ENCODE results near the gene STRIT1. TPM values are rescaled to one million over a fixed set of nuclear protein-coding genes. Genes with fewer than 3 reads are reported as not detected.

STRIT1 gene
- total RNA-seq, 1 experiment from 2014 or later, result not detected

DNA sequence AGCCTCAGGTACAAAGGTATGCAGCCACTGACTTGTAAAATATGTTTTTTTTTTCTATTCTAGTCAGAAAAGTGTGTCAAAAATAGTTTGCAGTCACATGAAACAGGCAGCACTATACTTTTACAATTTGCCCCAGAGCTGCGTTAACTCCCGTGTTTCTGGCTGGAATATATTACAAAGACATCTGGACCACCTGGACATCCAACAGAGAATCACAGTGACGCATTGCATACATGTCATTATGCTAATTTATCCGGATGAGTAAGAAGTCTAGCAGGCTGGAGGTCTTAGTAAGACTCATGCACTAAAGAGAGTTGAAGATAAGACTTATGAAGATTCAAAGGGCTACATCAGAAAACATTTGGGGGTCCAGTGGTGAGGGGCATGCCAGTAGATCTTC is 39.2 kb upstream of the STRIT1 start:
- CTCF ChIA-PET, result no interaction called here
- in situ Hi-C loops (cut with HindIII; ENCODE audit: low pct_unique_long_range_greater_than_20kb, low sequenced_read_pairs) (no loop called here), intact Hi-C loops (cut with micrococcal nuclease; ENCODE audit: unreplicated experiment) (no loop called here)
- no peaks in the 10 kb centered on the region for H3K4me1 ChIP-seq (ENCODE audit: control insufficient read depth, insufficient read depth, low read length)
- TF ChIP-seq TCF7L2 (IDR thresholded peaks at IDR 0.05; ENCODE audit: low read depth, low read length), result no peak
- TF ChIP-seq SIN3A (IDR thresholded peaks at IDR 0.05; ENCODE audit: borderline replicate concordance, insufficient read depth, low read depth, low read length), result no peak
- TF ChIP-seq, protein P1, sequence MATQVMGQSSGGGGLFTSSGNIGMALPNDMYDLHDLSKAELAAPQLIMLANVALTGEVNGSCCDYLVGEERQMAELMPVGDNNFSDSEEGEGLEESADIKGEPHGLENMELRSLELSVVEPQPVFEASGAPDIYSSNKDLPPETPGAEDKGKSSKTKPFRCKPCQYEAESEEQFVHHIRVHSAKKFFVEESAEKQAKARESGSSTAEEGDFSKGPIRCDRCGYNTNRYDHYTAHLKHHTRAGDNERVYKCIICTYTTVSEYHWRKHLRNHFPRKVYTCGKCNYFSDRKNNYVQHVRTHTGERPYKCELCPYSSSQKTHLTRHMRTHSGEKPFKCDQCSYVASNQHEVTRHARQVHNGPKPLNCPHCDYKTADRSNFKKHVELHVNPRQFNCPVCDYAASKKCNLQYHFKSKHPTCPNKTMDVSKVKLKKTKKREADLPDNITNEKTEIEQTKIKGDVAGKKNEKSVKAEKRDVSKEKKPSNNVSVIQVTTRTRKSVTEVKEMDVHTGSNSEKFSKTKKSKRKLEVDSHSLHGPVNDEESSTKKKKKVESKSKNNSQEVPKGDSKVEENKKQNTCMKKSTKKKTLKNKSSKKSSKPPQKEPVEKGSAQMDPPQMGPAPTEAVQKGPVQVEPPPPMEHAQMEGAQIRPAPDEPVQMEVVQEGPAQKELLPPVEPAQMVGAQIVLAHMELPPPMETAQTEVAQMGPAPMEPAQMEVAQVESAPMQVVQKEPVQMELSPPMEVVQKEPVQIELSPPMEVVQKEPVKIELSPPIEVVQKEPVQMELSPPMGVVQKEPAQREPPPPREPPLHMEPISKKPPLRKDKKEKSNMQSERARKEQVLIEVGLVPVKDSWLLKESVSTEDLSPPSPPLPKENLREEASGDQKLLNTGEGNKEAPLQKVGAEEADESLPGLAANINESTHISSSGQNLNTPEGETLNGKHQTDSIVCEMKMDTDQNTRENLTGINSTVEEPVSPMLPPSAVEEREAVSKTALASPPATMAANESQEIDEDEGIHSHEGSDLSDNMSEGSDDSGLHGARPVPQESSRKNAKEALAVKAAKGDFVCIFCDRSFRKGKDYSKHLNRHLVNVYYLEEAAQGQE (IDR thresholded peaks at IDR 0.05; ENCODE audit: insufficient read depth in 1 of 2, low read depth in 2 of 2, low read length in 1 of 2), result no peak
- TF ChIP-seq, protein P2, sequence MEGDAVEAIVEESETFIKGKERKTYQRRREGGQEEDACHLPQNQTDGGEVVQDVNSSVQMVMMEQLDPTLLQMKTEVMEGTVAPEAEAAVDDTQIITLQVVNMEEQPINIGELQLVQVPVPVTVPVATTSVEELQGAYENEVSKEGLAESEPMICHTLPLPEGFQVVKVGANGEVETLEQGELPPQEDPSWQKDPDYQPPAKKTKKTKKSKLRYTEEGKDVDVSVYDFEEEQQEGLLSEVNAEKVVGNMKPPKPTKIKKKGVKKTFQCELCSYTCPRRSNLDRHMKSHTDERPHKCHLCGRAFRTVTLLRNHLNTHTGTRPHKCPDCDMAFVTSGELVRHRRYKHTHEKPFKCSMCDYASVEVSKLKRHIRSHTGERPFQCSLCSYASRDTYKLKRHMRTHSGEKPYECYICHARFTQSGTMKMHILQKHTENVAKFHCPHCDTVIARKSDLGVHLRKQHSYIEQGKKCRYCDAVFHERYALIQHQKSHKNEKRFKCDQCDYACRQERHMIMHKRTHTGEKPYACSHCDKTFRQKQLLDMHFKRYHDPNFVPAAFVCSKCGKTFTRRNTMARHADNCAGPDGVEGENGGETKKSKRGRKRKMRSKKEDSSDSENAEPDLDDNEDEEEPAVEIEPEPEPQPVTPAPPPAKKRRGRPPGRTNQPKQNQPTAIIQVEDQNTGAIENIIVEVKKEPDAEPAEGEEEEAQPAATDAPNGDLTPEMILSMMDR (IDR thresholded peaks at IDR 0.05), result no peak
- no peak for TF ChIP-seq POLR2AphosphoS5 (IDR thresholded peaks at IDR 0.05; ENCODE audit: low read depth, low read length)
- no peak overlapping the region for H3K4me3 ChIP-seq (ENCODE audit: low read depth in 2 of 2, low read length in 2 of 2)
- no peaks in the 10 kb centered on the region; the same call in 1 of the 2 replicates for H3K27me3 ChIP-seq (ENCODE audit: control insufficient read depth, insufficient read depth, low read length)
- BruUV-seq (replicated peaks), result no TSS peak
- DNase-seq (ENCODE audit: low read depth, low spot score), result no peak
- no peaks in the 10 kb centered on the region for H3K9me3 ChIP-seq (ENCODE audit: control insufficient read depth, insufficient read depth, low read depth, low read length)
- H3K36me3 ChIP-seq (ENCODE audit: control insufficient read depth, insufficient read depth, low read length), result no peaks in the 10 kb centered on the region
- ATAC-seq, result no peak
- no peak overlapping the region for H3K27ac ChIP-seq (ENCODE audit: low read length)
- POLR2A ChIA-PET, result no interaction called here

DNA sequence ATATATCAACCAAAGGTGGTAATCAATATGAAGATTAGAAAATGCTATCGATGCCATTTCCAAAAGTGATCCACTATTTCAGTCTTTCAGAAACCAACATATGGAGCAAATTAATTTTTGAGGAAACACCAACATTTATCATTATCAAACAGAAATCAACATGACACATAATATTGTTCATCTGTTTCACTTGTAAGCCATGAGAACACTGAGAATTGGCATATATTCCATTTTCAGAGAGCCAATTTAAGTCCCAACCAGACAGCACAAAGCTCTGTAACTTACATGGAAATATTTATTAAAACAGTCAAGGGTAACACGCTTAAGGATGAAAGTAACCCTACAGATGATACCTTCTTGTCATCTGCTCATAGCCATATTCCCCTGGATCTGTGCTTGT is 37.6 kb upstream of the STRIT1 start:
- ChIA-PET CTCF (no interaction called here), POLR2A (no interaction called here)
- DNase-seq (ENCODE audit: low read depth, low spot score), result no peak
- H3K36me3 ChIP-seq (ENCODE audit: control insufficient read depth, insufficient read depth, low read length), result no peaks in the 10 kb centered on the region
- H3K9me3 ChIP-seq (ENCODE audit: control insufficient read depth, insufficient read depth, low read depth, low read length), result no peaks in the 10 kb centered on the region
- no peak overlapping the region for H3K27ac ChIP-seq (ENCODE audit: low read length)
- H3K27me3 ChIP-seq (ENCODE audit: control insufficient read depth, insufficient read depth, low read length), result no peaks in the 10 kb centered on the region; the same call in 1 of the 2 replicates
- no TSS peak for BruUV-seq (replicated peaks)
- intact Hi-C loops (cut with micrococcal nuclease; ENCODE audit: unreplicated experiment) (no loop called here), in situ Hi-C loops (cut with HindIII; ENCODE audit: low pct_unique_long_range_greater_than_20kb, low sequenced_read_pairs) (no loop called here)
- TF ChIP-seq SIN3A (IDR thresholded peaks at IDR 0.05; ENCODE audit: borderline replicate concordance, insufficient read depth, low read depth, low read length) (no peak), TCF7L2 (IDR thresholded peaks at IDR 0.05; ENCODE audit: low read depth, low read length) (no peak)
- TF ChIP-seq, protein P2 (IDR thresholded peaks at IDR 0.05), result no peak
- ATAC-seq, result no peak
- H3K4me1 ChIP-seq (ENCODE audit: control insufficient read depth, insufficient read depth, low read length), result no peaks in the 10 kb centered on the region
- no peak overlapping the region for H3K4me3 ChIP-seq (ENCODE audit: low read depth in 2 of 2, low read length in 2 of 2)

All from Panc1 (cell line).